Rectal smooth muscle tissue (tissue), 1 donor: Measurements from ENCODE around the gene AHCY.

Source experiments
- H3K27ac ChIP-seq: one replicate; pipeline ENCODE4 v1.7.0; 2013; ENCODE audit warnings: low read depth, low read length, inconsistent platforms
- H3K27me3 ChIP-seq: one replicate; pipeline ENCODE4 v1.7.0; 2013; ENCODE audit warnings: low read length; ENCODE audit not compliant: control insufficient read depth, insufficient read depth
- H3K36me3 ChIP-seq: one replicate; pipeline ENCODE4 v1.7.0; 2013; ENCODE audit warnings: low read length; ENCODE audit not compliant: control insufficient read depth, insufficient read depth
- H3K4me1 ChIP-seq: one replicate; pipeline ENCODE4 v1.7.0; 2013; ENCODE audit warnings: low read length; ENCODE audit not compliant: control insufficient read depth, insufficient read depth
- H3K4me3 ChIP-seq: one replicate; pipeline ENCODE4 v1.7.0; 2013; ENCODE audit warnings: low read length
- H3K9ac ChIP-seq: one replicate; pipeline ENCODE4 v1.7.0; 2013; ENCODE audit warnings: low read length

Gene AHCY

GRCh38 chr20:34316196-34316814 is 13.2 kb upstream of the AHCY start:
- no peak overlapping the region for H3K4me3 ChIP-seq
- H3K9ac ChIP-seq, result no peak overlapping the region
- H3K36me3 ChIP-seq, result no peaks in the 10 kb centered on the region
- no peak overlapping the region for H3K27ac ChIP-seq
- H3K4me1 ChIP-seq, result no peaks in the 10 kb centered on the region
- H3K27me3 ChIP-seq, result peaks cover 7% of the 10 kb centered on the region

GRCh38 chr20:34315236-34315635 is 12.1 kb upstream of the AHCY start:
- H3K36me3 ChIP-seq, result no peaks in the 10 kb centered on the region
- peaks cover 7% of the 10 kb centered on the region for H3K27me3 ChIP-seq
- H3K27ac ChIP-seq, result no peak overlapping the region
- no peaks in the 10 kb centered on the region for H3K4me1 ChIP-seq
- no peak overlapping the region for H3K9ac ChIP-seq
- H3K4me3 ChIP-seq, result no peak overlapping the region

- peak overlapping the region; percentile 17 for H3K4me3 ChIP-seq
- no peaks in the 10 kb centered on the region for H3K4me1 ChIP-seq
- peaks cover 7% of the 10 kb centered on the region for H3K27me3 ChIP-seq
- H3K36me3 ChIP-seq, result no peaks in the 10 kb centered on the region
- no peak overlapping the region for H3K9ac ChIP-seq
- H3K27ac ChIP-seq, result no peak overlapping the region
Measured at GRCh38 chr20:34312544-34313217, 9.5 kb upstream of the AHCY start.

- Histone ChIP-seq H3K27ac (no peak overlapping the region), H3K27me3 (peaks cover 7% of the 10 kb centered on the region), H3K36me3 (no peaks in the 10 kb centered on the region), H3K4me3 (peak overlapping the region; percentile 39), H3K9ac (peak overlapping the region; percentile 46), H3K4me1 (no peaks in the 10 kb centered on the region)
Measured at GRCh38 chr20:34312024-34312460, 8.9 kb upstream of the AHCY start.

GRCh38 chr20:34311118-34312023 is 8.2 kb upstream of the AHCY start:
- Histone ChIP-seq H3K27me3 (peaks cover 7% of the 10 kb centered on the region), H3K36me3 (no peaks in the 10 kb centered on the region), H3K4me3 (peak overlapping the region; percentile 39), H3K27ac (no peak overlapping the region), H3K9ac (no peak overlapping the region), H3K4me1 (no peaks in the 10 kb centered on the region)

- Histone ChIP-seq H3K36me3 (no peaks in the 10 kb centered on the region), H3K4me1 (no peaks in the 10 kb centered on the region), H3K4me3 (no peak overlapping the region), H3K27me3 (peaks cover 7% of the 10 kb centered on the region), H3K27ac (no peak overlapping the region), H3K9ac (no peak overlapping the region)
Measured at GRCh38 chr20:34310481-34311117, 7.4 kb upstream of the AHCY start.

- Histone ChIP-seq H3K36me3 (no peaks in the 10 kb centered on the region), H3K9ac (no peak overlapping the region), H3K4me1 (no peaks in the 10 kb centered on the region), H3K27ac (no peak overlapping the region), H3K4me3 (no peak overlapping the region), H3K27me3 (peaks cover 7% of the 10 kb centered on the region)
Measured at GRCh38 chr20:34309691-34310090, 6.5 kb upstream of the AHCY start.

- Histone ChIP-seq H3K9ac (no peak overlapping the region), H3K36me3 (no peaks in the 10 kb centered on the region), H3K27me3 (no peaks in the 10 kb centered on the region), H3K27ac (no peak overlapping the region), H3K4me1 (peaks cover 7% of the 10 kb centered on the region), H3K4me3 (no peak overlapping the region)
Measured at GRCh38 chr20:34305333-34306230, 2.4 kb upstream of the AHCY start.

GRCh38 chr20:34302312-34302722 is 838 bp downstream of the AHCY start:
- Histone ChIP-seq H3K4me1 (peaks cover 7% of the 10 kb centered on the region), H3K9ac (peak overlapping the region; percentile 62), H3K36me3 (no peaks in the 10 kb centered on the region), H3K27me3 (no peaks in the 10 kb centered on the region), H3K27ac (peak overlapping the region; percentile 87), H3K4me3 (peak overlapping the region; percentile 91)

GRCh38 chr20:34301587-34302311 is 1.4 kb downstream of the AHCY start:
- no peak overlapping the region for H3K27ac ChIP-seq
- H3K9ac ChIP-seq, result peak overlapping the region; percentile 62
- H3K27me3 ChIP-seq, result no peaks in the 10 kb centered on the region
- H3K36me3 ChIP-seq, result no peaks in the 10 kb centered on the region
- peaks cover 7% of the 10 kb centered on the region for H3K4me1 ChIP-seq
- H3K4me3 ChIP-seq, result peak overlapping the region; percentile 91
